Endothelial cell of umbilical vein (primary cell): ENCODE data around the gene TRIM29.

Experiments
- EZH2 ChIP-seq: IDR thresholded peaks from 2 replicates; pipeline ENCODE4 v1.6.1; 2012; ENCODE audit warnings: borderline replicate concordance, low read depth, mild to moderate bottlenecking, moderate library complexity, low read length, inconsistent platforms; ENCODE audit not compliant: severe bottlenecking
- GATA2 ChIP-seq: IDR thresholded peaks from 2 replicates; pipeline ENCODE4 v1.7.0; 2011; ENCODE audit warnings: low read depth, mild to moderate bottlenecking, moderate library complexity, mixed read lengths, low read length; ENCODE audit not compliant: insufficient read length, insufficient read depth
- JUN ChIP-seq: IDR thresholded peaks from 2 replicates; pipeline ENCODE4 v1.6.1; 2011; ENCODE audit warnings: borderline replicate concordance, low read depth; ENCODE audit not compliant: insufficient read length, insufficient read depth
- MYC ChIP-seq: IDR thresholded peaks from one replicate; pipeline ENCODE4 v1.6.1; 2011; ENCODE audit warnings: mild to moderate bottlenecking, low read depth, low read length
- POLR2A ChIP-seq: IDR thresholded peaks from 2 replicates; pipeline ENCODE4 v1.6.1; 2012; ENCODE audit warnings: low read depth, mild to moderate bottlenecking, control low read depth, low read length
- POLR2AphosphoS5 ChIP-seq: IDR thresholded peaks from 2 replicates; pipeline ENCODE4 v1.6.1; 2012; ENCODE audit warnings: low read depth, mild to moderate bottlenecking, control low read depth, low read length, moderate library complexity; ENCODE audit not compliant: insufficient read depth
- TF ChIP-seq, protein P1 (sequence below), 2 donors: IDR thresholded peaks; 1 replicate in 1 of 2; 2 replicates in 1 of 2; pipeline ENCODE4 v1.5.1; 2011; ENCODE audit warnings: low read length in 2 of 2, mild to moderate bottlenecking in 2 of 2, moderate library complexity in 2 of 2, control low read depth in 1 of 2, inconsistent platforms in 1 of 2, low read depth in 1 of 2; ENCODE audit not compliant: insufficient read depth in 1 of 2; ENCODE audit errors: extremely low read depth in 1 of 2

GRCh38 chr11:120139316-120140069 is 1.6 kb upstream of the TRIM29 start:
- TF ChIP-seq EZH2 (no peak), GATA2 (no peak), JUN (no peak), POLR2AphosphoS5 (no peak), POLR2A (no peak), MYC (no peak)
- TF ChIP-seq, protein P1, sequence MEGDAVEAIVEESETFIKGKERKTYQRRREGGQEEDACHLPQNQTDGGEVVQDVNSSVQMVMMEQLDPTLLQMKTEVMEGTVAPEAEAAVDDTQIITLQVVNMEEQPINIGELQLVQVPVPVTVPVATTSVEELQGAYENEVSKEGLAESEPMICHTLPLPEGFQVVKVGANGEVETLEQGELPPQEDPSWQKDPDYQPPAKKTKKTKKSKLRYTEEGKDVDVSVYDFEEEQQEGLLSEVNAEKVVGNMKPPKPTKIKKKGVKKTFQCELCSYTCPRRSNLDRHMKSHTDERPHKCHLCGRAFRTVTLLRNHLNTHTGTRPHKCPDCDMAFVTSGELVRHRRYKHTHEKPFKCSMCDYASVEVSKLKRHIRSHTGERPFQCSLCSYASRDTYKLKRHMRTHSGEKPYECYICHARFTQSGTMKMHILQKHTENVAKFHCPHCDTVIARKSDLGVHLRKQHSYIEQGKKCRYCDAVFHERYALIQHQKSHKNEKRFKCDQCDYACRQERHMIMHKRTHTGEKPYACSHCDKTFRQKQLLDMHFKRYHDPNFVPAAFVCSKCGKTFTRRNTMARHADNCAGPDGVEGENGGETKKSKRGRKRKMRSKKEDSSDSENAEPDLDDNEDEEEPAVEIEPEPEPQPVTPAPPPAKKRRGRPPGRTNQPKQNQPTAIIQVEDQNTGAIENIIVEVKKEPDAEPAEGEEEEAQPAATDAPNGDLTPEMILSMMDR (IDR thresholded peaks at IDR 0.05; ENCODE audit: extremely low read depth in 1 of 2, insufficient read depth in 1 of 2, low read depth in 1 of 2, low read length in 2 of 2): no peak
